CD14-positive monocyte (primary cell): ENCODE measurements around the gene MOGAT2. TPM values are rescaled to one million over a fixed set of nuclear protein-coding genes. Genes with fewer than 3 reads are reported as not detected.
A peak's percentile ranks its signal among the peaks of the same experiment; 100 is the strongest.

ENCODE experiments used
- DNase-seq, 3 donors: peaks; one replicate each; pipeline ENCODE4 v3.0.0-alpha.2; 2011 to 2022
- H2AFZ ChIP-seq: 2 replicates; pipeline ENCODE4 v1.6.0; 2012; ENCODE audit warnings: mild to moderate bottlenecking, low read depth, low read length, inconsistent platforms; ENCODE audit not compliant: insufficient read depth, poor library complexity, severe bottlenecking
- H3K27ac ChIP-seq, 2 donors: 1 replicate in 1 of 2; 2 replicates in 1 of 2; pipeline ENCODE4 v1.5.1; 2012 to 2013; ENCODE audit warnings: low read length in 2 of 2, control low read depth in 1 of 2, inconsistent platforms in 1 of 2, low read depth in 1 of 2, mild to moderate bottlenecking in 1 of 2
- H3K27me3 ChIP-seq, 2 donors: one replicate each; pipeline versions ENCODE4 v1.6.0 to v1.6.1; 2011 to 2013; ENCODE audit warnings: low read length in 2 of 2; ENCODE audit not compliant: control insufficient read depth in 2 of 2, insufficient read depth in 2 of 2
- H3K36me3 ChIP-seq, 2 donors: replicated peaks in 1 of 2; 1 replicate in 1 of 2; 2 replicates in 1 of 2; pipeline versions ENCODE4 v1.5.1 to v1.6.1; 2012 to 2013; ENCODE audit warnings: low read length in 2 of 2, control low read depth in 1 of 2, inconsistent platforms in 1 of 2, mild to moderate bottlenecking in 1 of 2; ENCODE audit not compliant: insufficient read depth in 2 of 2, control insufficient read depth in 1 of 2
- H3K4me1 ChIP-seq, 2 donors: 1 replicate in 1 of 2; 2 replicates in 1 of 2; pipeline versions ENCODE4 v1.5.1 to v1.6.1; 2012 to 2013; ENCODE audit warnings: low read length in 2 of 2, control low read depth in 1 of 2, inconsistent platforms in 1 of 2, mild to moderate bottlenecking in 1 of 2, moderate library complexity in 1 of 2; ENCODE audit not compliant: insufficient read depth in 2 of 2, control insufficient read depth in 1 of 2
- H3K4me2 ChIP-seq: replicated peaks from 2 replicates; pipeline ENCODE3; 2012; ENCODE audit warnings: low read length, moderate library complexity, mild to moderate bottlenecking; ENCODE audit not compliant: poor library complexity, severe bottlenecking; ENCODE audit errors: extremely low read depth
- H3K4me3 ChIP-seq, 3 experiments: fragments of 200-600 bp in 1 of 3; sonication (generic) in 1 of 3; replicated peaks in 1 of 3; 1 replicate in 2 of 3; 2 replicates in 1 of 3; pipeline ENCODE4 v1.5.1; 2011 to 2013; ENCODE audit warnings: low read length in 3 of 3, mild to moderate bottlenecking in 3 of 3, control low read depth in 2 of 3, low read depth in 2 of 3, inconsistent platforms in 1 of 3, moderate library complexity in 1 of 3
- H3K79me2 ChIP-seq: 2 replicates; pipeline ENCODE4 v1.6.0; 2012; ENCODE audit warnings: mild to moderate bottlenecking, control low read depth, inconsistent platforms, low read length, moderate library complexity; ENCODE audit not compliant: insufficient read depth
- H3K9ac ChIP-seq: 2 replicates; pipeline ENCODE4 v1.6.0; 2017; ENCODE audit warnings: low read length, mild to moderate bottlenecking; ENCODE audit not compliant: insufficient read depth, poor library complexity, severe bottlenecking
- H3K9me3 ChIP-seq, 2 donors: replicated peaks in 1 of 2; 1 replicate in 1 of 2; 2 replicates in 1 of 2; pipeline versions ENCODE4 v1.5.1 to v1.6.1; 2012 to 2013; ENCODE audit warnings: low read length in 2 of 2, control low read depth in 1 of 2; ENCODE audit not compliant: control insufficient read depth in 1 of 2, insufficient read depth in 1 of 2
- H4K20me1 ChIP-seq: 2 replicates; pipeline ENCODE4 v1.6.0; 2012; ENCODE audit warnings: mild to moderate bottlenecking, low read length, control low read depth, moderate library complexity; ENCODE audit not compliant: insufficient read depth
- H3K27ac Mint-ChIP-seq, 7 donors: one replicate each; pipeline ENCODE4 v1.8.0; 2020; ENCODE audit warnings: mild to moderate bottlenecking in 7 of 7, mixed read lengths in 7 of 7, moderate library complexity in 6 of 7, inconsistent platforms in 2 of 7
- H3K27me3 Mint-ChIP-seq, 3 donors: one replicate each; pipeline ENCODE4 v1.8.0; 2021 to 2022; ENCODE audit warnings: low read depth in 3 of 3, mild to moderate bottlenecking in 3 of 3, mixed read lengths in 3 of 3, moderate library complexity in 3 of 3, inconsistent platforms in 1 of 3
- H3K36me3 Mint-ChIP-seq, 2 donors: one replicate each; pipeline ENCODE4 v1.8.0; 2020; ENCODE audit warnings: mixed read lengths in 2 of 2, inconsistent platforms in 1 of 2, mild to moderate bottlenecking in 1 of 2
- H3K4me1 Mint-ChIP-seq: one replicate; pipeline ENCODE4 v1.8.0; 2020; ENCODE audit warnings: mild to moderate bottlenecking, mixed read lengths
- H3K4me3 Mint-ChIP-seq, 2 donors: one replicate each; pipeline ENCODE4 v1.8.0; 2020; ENCODE audit warnings: mild to moderate bottlenecking in 2 of 2, mixed read lengths in 2 of 2, moderate library complexity in 1 of 2
- H3K9me3 Mint-ChIP-seq, 7 donors: one replicate each; pipeline ENCODE4 v1.8.0; 2020 to 2022; ENCODE audit warnings: mixed read lengths in 7 of 7, mild to moderate bottlenecking in 6 of 7, moderate library complexity in 6 of 7, inconsistent platforms in 2 of 7
- CTCF ChIP-seq: fragments of 200-600 bp; IDR thresholded peaks from one replicate; pipeline ENCODE4 v1.8.0; 2022; ENCODE audit warnings: antibody characterized with exemption, mild to moderate bottlenecking
- WGBS: methylation state at CpG from one replicate; pipeline ENCODE4 v1.1.5; 2013; ENCODE audit warnings: missing lambda C conversion rate; ENCODE audit not compliant: insufficient coverage; 5-methylcytosine and 5-hydroxymethylcytosine counted together
- intact Hi-C, 2 donors: fragments of 100-400 bp; cut with micrococcal nuclease; formaldehyde crosslinking; loops; one replicate each; pipeline versions ENCODE4 v1.15.0 to v1.15.1; 2023
- polyA plus RNA-seq, 3 donors: library from polyadenylated mRNA; depleted of rRNA in 1 of 3; unstranded in 2 of 3; stranded (reverse) in 1 of 3; fragments of 300-500 nt in 2 of 3; fragments of >200 nt in 1 of 3; fragmentation: Illumina TruSeq in 2 of 3; gene quantifications; 1 replicate in 2 of 3; 2 replicates in 1 of 3; pipeline ENCODE4 v1.2.3, GENCODE V29; 2012 to 2021

The MOGAT2 gene
- polyA plus RNA-seq, 3 donors: not detected

- Histone ChIP-seq H3K4me3 (peak overlapping the region in 1 of 3 experiments; percentile 15), H3K27ac (peak overlapping the region; percentile 77 to 80), H3K9ac (no peak overlapping the region), H3K27me3 (no peaks in the 10 kb centered on the region), H2AFZ (no peak overlapping the region), H3K9me3 (no peaks in the 10 kb centered on the region), H3K4me2 (peak overlapping the region; percentile 58), H3K36me3 (no peaks in the 10 kb centered on the region), H3K79me2 (no peaks in the 10 kb centered on the region), H3K4me1 (peaks cover 51 to 63% of the 10 kb centered on the region in 2 donors), H4K20me1 (no peaks in the 10 kb centered on the region)
- Mint-ChIP-seq H3K27ac (peak overlapping the region; percentile 93 to 98 (median 94)), H3K4me3 (peak overlapping the region in 1 of 2 donors; percentile 59), H3K27me3 (peaks cover 2 to 9% (median 4%) of the 10 kb centered on the region in 3 donors), H3K4me1 (peaks cover 69% of the 10 kb centered on the region), H3K36me3 (peaks cover 0 to 10% of the 10 kb centered on the region in 2 donors), H3K9me3 (peaks cover 0 to 1% (median 0%) of the 10 kb centered on the region in 7 donors)
- intact Hi-C loops: loop anchor here in 1 of 2 donors (5.0 kb wide), 2 partner anchors 41 to 44 kb away; no protein-coding TSS in a partner anchor
- 50% methylated on average over 1 of the region's 2 CpGs for WGBS
- peak; percentile 47 to 80 (median 67) for DNase-seq
- no peak for TF ChIP-seq CTCF
Observed at GRCh38 chr11:75762885-75763284, 45.2 kb downstream of the MOGAT2 start.

- H3K4me2 ChIP-seq: no peak overlapping the region
- no peak overlapping the region for H2AFZ ChIP-seq
- H3K79me2 ChIP-seq: peaks cover 2% of the 10 kb centered on the region
- Mint-ChIP-seq H3K4me1 (peaks cover 73% of the 10 kb centered on the region), H3K9me3 (peaks cover 0 to 1% (median 0%) of the 10 kb centered on the region in 7 donors), H3K27ac (peak overlapping the region in 2 of 7 donors; percentile 41 to 94), H3K36me3 (peaks cover 0 to 10% of the 10 kb centered on the region in 2 donors), H3K4me3 (no peak overlapping the region), H3K27me3 (peaks cover 2 to 9% (median 4%) of the 10 kb centered on the region in 3 donors)
- no peaks in the 10 kb centered on the region for H3K27me3 ChIP-seq
- H3K4me1 ChIP-seq: peaks cover 57 to 70% of the 10 kb centered on the region in 2 donors
- no peaks in the 10 kb centered on the region for H4K20me1 ChIP-seq
- H3K4me3 ChIP-seq: no peak overlapping the region
- intact Hi-C loops: loop anchor here in 1 of 2 donors (5.0 kb wide), 2 partner anchors 42 to 43 kb away; no protein-coding TSS in a partner anchor
- no peak overlapping the region for H3K27ac ChIP-seq
- no peak for DNase-seq
- WGBS: 62% methylated on average over 3 of the region's 3 CpGs
- no peaks in the 10 kb centered on the region for H3K36me3 ChIP-seq
- no peak overlapping the region for H3K9ac ChIP-seq
- no peaks in the 10 kb centered on the region for H3K9me3 ChIP-seq
- no peak for TF ChIP-seq CTCF
Observed at GRCh38 chr11:75763846-75764245, 46.2 kb downstream of the MOGAT2 start.
